HepG2 (cell line): ENCODE measurements around the gene GPS1. TPM values are rescaled to one million over a fixed set of nuclear protein-coding genes. Genes with fewer than 3 reads are reported as not detected.
A peak's percentile ranks its signal among the peaks of the same experiment; 100 is the strongest.

Source experiments
- ATAC-seq: fragments of 200-7000 bp; cut with Tn5 transposase; 3 replicates; pipeline ENCODE4 v1.9.1; 2020; ENCODE audit warnings: mild to moderate bottlenecking, moderate library complexity
- BruUV-seq: library from RNA; stranded (reverse); fragments of 400-500 nt; replicated peaks from 2 replicates; lab custom pipeline; 2021; lab: Mats Ljungman, UMichigan
- CTCF ChIA-PET: fragments of 300-600 bp; formaldehyde crosslinking; extraction: SDS; loops from one replicate; lab custom pipeline; 2021; ENCODE audit warnings: low total read pairs, inconsistent platforms, low intra/inter-chr PET ratio; lab: Yijun Ruan, JAX
- POLR2A ChIA-PET: fragments of 350-600 bp; sonication (Branson Sonifier 250); formaldehyde crosslinking; loops from one replicate; lab custom pipeline; 2020; ENCODE audit warnings: antibody characterized with exemption, inconsistent platforms; lab: Yijun Ruan, JAX
- DNase-seq: peaks from one replicate; pipeline ENCODE4 v3.0.0-alpha.2; 2015; ENCODE audit warnings: low spot score
- FAIRE-seq: peaks from 3 replicates; lab custom pipeline; 2011; peaks lifted over from hg19 to GRCh38; lab: Jason Lieb, UNC
- H2AFZ ChIP-seq: one replicate; pipeline ENCODE4 v1.6.1; 2011; ENCODE audit warnings: low read length, inconsistent platforms
- H3K27ac ChIP-seq: fragments of 300-600 bp; 3 replicates; pipeline ENCODE4 v1.8.0; 2011; ENCODE audit warnings: mixed run types, mild to moderate bottlenecking, mixed read lengths, low read length, inconsistent platforms; ENCODE audit not compliant: insufficient read depth; ENCODE audit errors: extremely low read length
- H3K27me3 ChIP-seq, 2 experiments: fragments of 200-600 bp in 1 of 2; 2 replicates in 1 of 2; 3 replicates in 1 of 2; pipeline versions ENCODE4 v1.6.0 to v1.8.0; 2011; ENCODE audit warnings: low read length in 2 of 2, mild to moderate bottlenecking in 2 of 2, moderate library complexity in 2 of 2, inconsistent platforms in 1 of 2; ENCODE audit not compliant: insufficient read depth in 2 of 2, control insufficient read depth in 1 of 2
- H3K36me3 ChIP-seq, 2 experiments: fragments of 200-600 bp in 1 of 2; replicated peaks in 1 of 2; 2 replicates in 1 of 2; 3 replicates in 1 of 2; pipeline versions ENCODE4 v1.5.1 to v1.8.0; 2011; ENCODE audit warnings: low read length in 2 of 2, inconsistent platforms in 1 of 2; ENCODE audit not compliant: insufficient read depth in 2 of 2, control insufficient read depth in 1 of 2
- H3K4me1 ChIP-seq: 2 replicates; pipeline ENCODE4 v1.5.1; 2012; ENCODE audit warnings: low read length, inconsistent platforms; ENCODE audit not compliant: insufficient read depth
- H3K4me2 ChIP-seq: 2 replicates; pipeline ENCODE4 v1.6.0; 2011; ENCODE audit warnings: low read depth, low read length, inconsistent platforms
- H3K4me3 ChIP-seq, 3 experiments: fragments of 200-600 bp in 1 of 3; sonication (generic), shearing (Covaris generic) in 1 of 3; replicated peaks in 1 of 3; 2 replicates each; pipeline ENCODE4 v1.5.1; 2011 to 2016; ENCODE audit warnings: low read length in 3 of 3, inconsistent platforms in 2 of 3, low read depth in 2 of 3, mild to moderate bottlenecking in 2 of 3, control low read depth in 1 of 3, mixed read lengths in 1 of 3; ENCODE audit not compliant: insufficient read depth in 1 of 3
- H3K79me2 ChIP-seq: one replicate; pipeline ENCODE4 v1.6.1; 2011; ENCODE audit warnings: low read length, inconsistent platforms; ENCODE audit not compliant: insufficient read depth
- H3K9ac ChIP-seq: 2 replicates; pipeline ENCODE4 v1.6.0; 2011; ENCODE audit warnings: mild to moderate bottlenecking, low read depth, low read length, inconsistent platforms; ENCODE audit not compliant: insufficient read depth
- H3K9me3 ChIP-seq: 2 replicates; pipeline ENCODE4 v1.5.1; 2012; ENCODE audit warnings: mild to moderate bottlenecking, low read length
- H4K20me1 ChIP-seq: 2 replicates; pipeline ENCODE4 v1.6.0; 2011; ENCODE audit warnings: inconsistent platforms, mild to moderate bottlenecking, low read length, moderate library complexity; ENCODE audit not compliant: insufficient read depth
- AGO2 ChIP-seq: fragments of 200-400 bp; formaldehyde crosslinking; optimal IDR thresholded peaks from 2 replicates; pipeline ENCODE3; 2017; ENCODE audit warnings: mild to moderate bottlenecking, low read depth, low read length, moderate library complexity
- ARNT2 ChIP-seq: sonication (generic); formaldehyde crosslinking; IDR thresholded peaks from 2 replicates; pipeline ENCODE4 v1.8.0; 2022; ENCODE audit warnings: mild to moderate bottlenecking, low read depth, missing genetic modification reagents, moderate library complexity
- FOSL2 ChIP-seq: sonication (generic); formaldehyde crosslinking; IDR thresholded peaks from 2 replicates; pipeline ENCODE4 v1.4.0; 2020; ENCODE audit warnings: missing genetic modification reagents
- FOXM1 ChIP-seq: sonication (generic); formaldehyde crosslinking; IDR thresholded peaks from 2 replicates; pipeline ENCODE4 v1.5.0; 2020; ENCODE audit warnings: missing genetic modification reagents
- HMG20A ChIP-seq: IDR thresholded peaks from 2 replicates; pipeline ENCODE4 v1.6.1; 2016; ENCODE audit warnings: borderline replicate concordance
- HNRNPL ChIP-seq: fragments of 200-400 bp; formaldehyde crosslinking; IDR thresholded peaks from 2 replicates; pipeline ENCODE4 v1.6.1; 2017; ENCODE audit warnings: mild to moderate bottlenecking, low read depth, low read length
- KDM2A ChIP-seq: sonication (generic); formaldehyde crosslinking; IDR thresholded peaks from 2 replicates; pipeline ENCODE4 v1.4.0; 2020; ENCODE audit warnings: low read depth, missing genetic modification reagents, borderline replicate concordance
- NR1H2 ChIP-seq: sonication (generic); formaldehyde crosslinking; IDR thresholded peaks from 2 replicates; pipeline ENCODE4 v1.8.1; 2022; ENCODE audit warnings: low read depth, missing genetic modification reagents, borderline replicate concordance
- RELA ChIP-seq: sonication (generic); formaldehyde crosslinking; IDR thresholded peaks from 2 replicates; pipeline ENCODE4 v1.4.0; 2020; ENCODE audit warnings: missing genetic modification reagents
- ZFP1 ChIP-seq: IDR thresholded peaks from 2 replicates; pipeline ENCODE4 v1.6.1; 2016
- ZNF101 ChIP-seq: sonication (generic); formaldehyde crosslinking; IDR thresholded peaks from 2 replicates; pipeline ENCODE4 v1.4.0; 2020; ENCODE audit warnings: mild to moderate bottlenecking, low read depth, missing genetic modification reagents, borderline replicate concordance
- ZNF205 ChIP-seq: IDR thresholded peaks from 2 replicates; pipeline ENCODE4 v1.6.1; 2018; ENCODE audit warnings: missing biosample characterization, missing genetic modification reagents
- ZNF256 ChIP-seq: sonication (generic); formaldehyde crosslinking; conservative IDR thresholded peaks from 2 replicates; pipeline ENCODE4 v1.4.0; 2020; ENCODE audit warnings: missing genetic modification reagents
- ZNF382 ChIP-seq: sonication (generic); formaldehyde crosslinking; IDR thresholded peaks from 2 replicates; pipeline ENCODE4 v1.5.0; 2020; ENCODE audit warnings: missing genetic modification reagents, mild to moderate bottlenecking, borderline replicate concordance
- ZNF460 ChIP-seq: sonication (generic); formaldehyde crosslinking; IDR thresholded peaks from 2 replicates; pipeline ENCODE4 v1.5.1; 2020; ENCODE audit warnings: missing genetic modification reagents, mild to moderate bottlenecking, borderline replicate concordance
- ZNF670 ChIP-seq: sonication (generic); formaldehyde crosslinking; IDR thresholded peaks from 2 replicates; pipeline ENCODE4 v1.8.0; 2022; ENCODE audit warnings: mild to moderate bottlenecking, missing genetic modification reagents, borderline replicate concordance
- ZNF761 ChIP-seq: sonication (generic); formaldehyde crosslinking; conservative IDR thresholded peaks from 2 replicates; pipeline ENCODE4 v1.4.0; 2020; ENCODE audit warnings: mild to moderate bottlenecking, missing genetic modification reagents
- WGBS: methylation state at CpG from one replicate; pipeline ENCODE4 v1.1.6; 2017; ENCODE audit warnings: low lambda C conversion rate; 5-methylcytosine and 5-hydroxymethylcytosine counted together
- in situ Hi-C: cut with HindIII; loops from 2 replicates; pipeline ENCODE4 v1.10.0; 2017; ENCODE audit warnings: low pct_unique_long_range_greater_than_20kb; ENCODE audit not compliant: extremely low pct_ligation_motif_present
- intact Hi-C: fragments of 100-400 bp; cut with micrococcal nuclease; formaldehyde crosslinking; loops from one replicate; pipeline ENCODE4 v1.10.0; 2022; ENCODE audit not compliant: unreplicated experiment
- polyA plus RNA-seq, 8 experiments: library from polyadenylated mRNA; depleted of rRNA in 3 of 8; stranded (reverse) in 7 of 8; unstranded in 1 of 8; fragments of >200 nt; fragmentation: Illumina TruSeq in 4 of 8; extraction: Trizol in 4 of 8; gene quantifications; 2 replicates each; pipeline versions ENCODE4 v1.2.1 to v1.2.3, GENCODE V29; 2011 to 2016; ENCODE audit warnings: low read depth in 4 of 8, missing spikeins in 1 of 8, mixed read lengths in 1 of 8; ENCODE audit not compliant: insufficient read depth in 1 of 8
- total RNA-seq, 5 experiments: library from RNA; depleted of rRNA; stranded (reverse); fragments of >200 nt; fragmentation: Illumina TruSeq; extraction: Trizol; gene quantifications; 2 replicates each; pipeline ENCODE4 v1.2.3, GENCODE V29; 2016; ENCODE audit warnings: low read depth in 1 of 5
- TF ChIP-seq, protein P1 (sequence below): sonication (generic); formaldehyde crosslinking; IDR thresholded peaks from 2 replicates; pipeline ENCODE4 v1.4.0; 2020; ENCODE audit warnings: missing genetic modification reagents
- TF ChIP-seq, protein P2 (sequence below): sonication (generic); formaldehyde crosslinking; IDR thresholded peaks from 2 replicates; pipeline ENCODE4 v1.5.0; 2020; ENCODE audit warnings: mild to moderate bottlenecking, missing genetic modification reagents
- TF ChIP-seq, protein P3 (sequence below): sonication (generic); formaldehyde crosslinking; IDR thresholded peaks from 2 replicates; pipeline ENCODE4 v1.4.0; 2020; ENCODE audit warnings: mild to moderate bottlenecking, missing genetic modification reagents, borderline replicate concordance

Gene GPS1
- total and polyA plus RNA-seq, 2 of the 13 experiments (the other 11 are each of a cell fraction or from before 2014, with no cell fraction given): 124 to 128 TPM

DNA sequence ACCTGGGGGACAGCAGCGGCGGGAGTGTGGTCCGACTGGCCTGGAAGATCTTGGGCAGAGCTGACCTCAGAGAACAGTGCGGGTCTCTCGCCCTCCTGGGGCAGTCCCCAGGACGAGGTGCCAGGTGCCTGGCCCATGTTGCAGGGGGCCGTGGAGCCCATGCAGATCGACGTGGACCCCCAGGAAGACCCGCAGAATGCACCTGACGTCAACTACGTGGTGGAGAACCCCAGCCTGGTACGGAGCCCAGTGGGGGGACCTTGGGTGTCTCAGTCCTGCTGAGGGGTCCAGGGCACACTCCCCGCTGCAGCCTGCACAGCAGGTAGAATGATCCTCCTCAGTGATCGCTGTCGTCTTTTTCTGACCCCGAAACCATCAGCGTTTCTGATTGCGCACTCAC, 1.4 kb downstream of the GPS1 start (continued):
- TF ChIP-seq ZNF101 (CRISPR knock-in tag) (no peak), HMG20A (CRISPR knock-in tag) (no peak)
- TF ChIP-seq, protein P1, sequence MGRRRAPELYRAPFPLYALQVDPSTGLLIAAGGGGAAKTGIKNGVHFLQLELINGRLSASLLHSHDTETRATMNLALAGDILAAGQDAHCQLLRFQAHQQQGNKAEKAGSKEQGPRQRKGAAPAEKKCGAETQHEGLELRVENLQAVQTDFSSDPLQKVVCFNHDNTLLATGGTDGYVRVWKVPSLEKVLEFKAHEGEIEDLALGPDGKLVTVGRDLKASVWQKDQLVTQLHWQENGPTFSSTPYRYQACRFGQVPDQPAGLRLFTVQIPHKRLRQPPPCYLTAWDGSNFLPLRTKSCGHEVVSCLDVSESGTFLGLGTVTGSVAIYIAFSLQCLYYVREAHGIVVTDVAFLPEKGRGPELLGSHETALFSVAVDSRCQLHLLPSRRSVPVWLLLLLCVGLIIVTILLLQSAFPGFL: no peak

DNA sequence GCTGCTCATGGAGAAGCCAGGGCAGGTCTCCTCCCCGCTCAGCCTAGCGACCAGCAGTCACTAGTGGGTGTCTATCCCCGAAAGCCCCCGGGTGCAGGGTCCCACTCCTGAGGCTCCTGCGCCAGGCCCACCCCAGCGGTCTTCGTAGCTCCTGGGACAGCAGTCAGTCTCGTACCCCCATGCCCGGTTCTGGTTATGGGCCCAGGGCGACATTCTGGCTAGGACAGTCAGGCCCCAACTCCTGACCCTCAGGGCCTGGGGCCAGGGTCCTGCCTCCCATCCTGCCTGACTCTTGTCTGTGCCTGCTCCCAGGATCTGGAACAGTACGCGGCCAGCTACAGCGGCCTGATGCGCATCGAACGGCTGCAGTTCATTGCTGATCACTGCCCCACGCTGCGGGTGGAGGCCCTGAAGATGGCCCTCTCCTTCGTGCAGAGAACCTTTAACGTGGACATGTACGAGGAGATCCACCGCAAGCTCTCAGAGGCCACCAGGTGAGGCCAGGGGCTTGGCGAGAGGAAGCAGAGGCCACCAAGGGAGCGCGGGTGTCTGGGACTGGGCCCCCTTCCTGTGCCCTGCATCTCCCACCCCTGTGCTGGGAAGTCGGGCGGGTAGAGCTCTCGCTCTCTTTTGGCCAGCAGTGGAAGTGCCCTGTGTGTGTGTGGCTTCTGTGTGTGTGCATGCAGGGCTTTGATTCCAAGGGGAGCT, 2.0 kb downstream of the GPS1 start:
- ChIA-PET POLR2A (interaction anchor here (0.9 to 1.6 kb wide), 3 partner anchors 10 to 16 kb away, joined by 3 read pairs; partner anchors contain the start of gene DCXR), CTCF (no interaction called here)
- Histone ChIP-seq H3K79me2 (peaks cover 37% of the 10 kb centered on the region), H2AFZ (no peak overlapping the region), H3K4me3 (peak overlapping the region in 1 of 3 experiments; percentile 99; a peak in 2 of 6 replicates), H3K4me1 (peaks cover 66% of the 10 kb centered on the region), H4K20me1 (no peaks in the 10 kb centered on the region; the same call in 1 of the 2 replicates), H3K9ac (peak overlapping the region; percentile 94; the same call in 1 of the 2 replicates), H3K9me3 (no peaks in the 10 kb centered on the region), H3K27ac (no peak overlapping the region), H3K4me2 (peak overlapping the region; percentile 92), H3K36me3 (peaks cover 26 to 44% of the 10 kb centered on the region in 2 experiments), H3K27me3 (no peaks in the 10 kb centered on the region; a peak in 2 of 5 replicates)
- no peak for ATAC-seq
- no TSS peak for BruUV-seq
- DNase-seq: no peak
- in situ Hi-C loops: no loop called here
- FAIRE-seq: no peak
- intact Hi-C loops: loop anchor here (5.0 kb wide), 1 partner anchor 44 kb away; the partner anchor contains the start of gene FASN
- WGBS: over 99% methylated on average over 25 of the region's 28 CpGs
- TF ChIP-seq ARNT2: no peak
- TF ChIP-seq, protein P2, sequence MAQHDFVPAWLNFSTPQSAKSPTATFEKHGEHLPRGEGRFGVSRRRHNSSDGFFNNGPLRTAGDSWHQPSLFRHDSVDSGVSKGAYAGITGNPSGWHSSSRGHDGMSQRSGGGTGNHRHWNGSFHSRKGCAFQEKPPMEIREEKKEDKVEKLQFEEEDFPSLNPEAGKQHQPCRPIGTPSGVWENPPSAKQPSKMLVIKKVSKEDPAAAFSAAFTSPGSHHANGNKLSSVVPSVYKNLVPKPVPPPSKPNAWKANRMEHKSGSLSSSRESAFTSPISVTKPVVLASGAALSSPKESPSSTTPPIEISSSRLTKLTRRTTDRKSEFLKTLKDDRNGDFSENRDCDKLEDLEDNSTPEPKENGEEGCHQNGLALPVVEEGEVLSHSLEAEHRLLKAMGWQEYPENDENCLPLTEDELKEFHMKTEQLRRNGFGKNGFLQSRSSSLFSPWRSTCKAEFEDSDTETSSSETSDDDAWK (CRISPR knock-in tag): no peak
- TF ChIP-seq NR1H2 (CRISPR knock-in tag): no peak
- no peak for TF ChIP-seq RELA (CRISPR knock-in tag)
- TF ChIP-seq ZNF761: no peak
- no peak for TF ChIP-seq ZNF382 (CRISPR knock-in tag)
- TF ChIP-seq FOXM1 (CRISPR knock-in tag): no peak
- TF ChIP-seq KDM2A (CRISPR knock-in tag): 0 out of 2 replicates have a peak, but pooled peaks have one; percentile 41
- no peak for TF ChIP-seq FOSL2 (CRISPR knock-in tag)
- TF ChIP-seq ZNF670: no peak
- TF ChIP-seq ZNF460 (CRISPR knock-in tag): no peak
- TF ChIP-seq ZNF256 (CRISPR knock-in tag): no peak
- TF ChIP-seq ZNF205: no peak
- no peak for TF ChIP-seq ZFP1
- TF ChIP-seq AGO2: peak; percentile 42
- TF ChIP-seq HNRNPL: no peak
- TF ChIP-seq, protein P3, sequence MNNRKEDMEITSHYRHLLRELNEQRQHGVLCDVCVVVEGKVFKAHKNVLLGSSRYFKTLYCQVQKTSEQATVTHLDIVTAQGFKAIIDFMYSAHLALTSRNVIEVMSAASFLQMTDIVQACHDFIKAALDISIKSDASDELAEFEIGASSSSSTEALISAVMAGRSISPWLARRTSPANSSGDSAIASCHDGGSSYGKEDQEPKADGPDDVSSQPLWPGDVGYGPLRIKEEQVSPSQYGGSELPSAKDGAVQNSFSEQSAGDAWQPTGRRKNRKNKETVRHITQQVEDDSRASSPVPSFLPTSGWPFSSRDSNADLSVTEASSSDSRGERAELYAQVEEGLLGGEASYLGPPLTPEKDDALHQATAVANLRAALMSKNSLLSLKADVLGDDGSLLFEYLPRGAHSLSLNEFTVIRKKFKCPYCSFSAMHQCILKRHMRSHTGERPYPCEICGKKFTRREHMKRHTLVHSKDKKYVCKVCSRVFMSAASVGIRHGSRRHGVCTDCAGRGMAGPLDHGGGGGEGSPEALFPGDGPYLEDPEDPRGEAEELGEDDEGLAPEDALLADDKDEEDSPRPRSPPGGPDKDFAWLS (CRISPR knock-in tag): no peak
